ENCODE measurements around the gene KRTAP2-4. TPM values are rescaled to one million over a fixed set of nuclear protein-coding genes. Genes with fewer than 3 reads are reported as not detected.
"Not testable (repeated sequence)": the region's sequence is repeated elsewhere in the genome, so short reads cannot be mapped to it uniquely, and the experiment has no call there.

KRTAP2-4 gene, protein sequence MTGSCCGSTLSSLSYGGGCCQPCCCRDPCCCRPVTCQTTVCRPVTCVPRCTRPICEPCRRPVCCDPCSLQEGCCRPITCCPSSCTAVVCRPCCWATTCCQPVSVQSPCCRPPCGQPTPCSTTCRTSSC
- not detected for total RNA-seq

DNA sequence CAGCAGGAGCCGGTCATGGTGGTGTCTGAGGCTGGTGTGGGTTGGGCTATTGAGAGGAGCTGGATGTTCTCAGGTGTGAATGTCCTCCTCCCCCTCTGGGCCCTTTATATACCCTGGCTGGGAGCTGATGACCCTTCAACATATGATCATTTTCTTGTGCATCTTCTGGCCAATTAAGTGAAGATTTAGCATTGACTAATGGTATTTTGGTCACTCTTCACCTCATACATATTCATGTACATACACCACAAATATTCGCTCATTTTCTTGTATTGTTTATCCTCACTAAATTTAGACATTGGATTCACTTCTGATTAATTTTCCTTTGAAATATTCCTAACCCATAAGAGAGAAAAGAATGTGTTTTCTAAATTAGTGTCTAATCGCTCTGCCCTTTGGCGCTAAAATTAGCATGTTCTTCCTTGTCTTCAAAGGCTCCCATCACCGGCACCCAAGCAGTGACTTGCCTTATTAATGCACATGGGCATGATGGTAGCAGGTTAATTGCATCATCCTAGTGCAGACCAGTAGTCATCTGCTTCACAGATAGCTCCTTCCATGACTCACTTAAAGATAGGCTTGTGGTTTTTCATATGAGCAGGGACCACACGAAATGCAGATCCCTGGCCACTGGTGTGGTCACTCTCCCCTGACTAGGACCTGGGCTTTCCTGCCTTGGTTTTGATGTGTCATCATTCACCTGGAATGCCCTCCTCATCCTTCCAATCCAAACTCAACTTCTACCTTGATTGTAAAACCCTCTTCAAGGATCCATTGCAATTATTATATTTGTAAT lies at the start of gene KRTAP2-4:
Gene KRTAP2-4, minus strand, starts transcription at position 51 of the 796 bp plus-strand sequence. Its CDS starts 34 bp downstream, at position 17.
- no peaks in the 10 kb centered on the region for H3K27me3 ChIP-seq
- DNase-seq (no peak), ATAC-seq (ENCODE audit: low FRiP score in 2 of 2) (no peak)
- no peaks in the 10 kb centered on the region for H3K9me3 ChIP-seq
- H3K27ac ChIP-seq, result no peak within 1 kb of the TSS
- TF ChIP-seq POLR2AphosphoS5 (IDR thresholded peaks at IDR 0.05), result no peak
- TF ChIP-seq POLR2A (IDR thresholded peaks at IDR 0.05), result no peak
- TF ChIP-seq, protein P1, sequence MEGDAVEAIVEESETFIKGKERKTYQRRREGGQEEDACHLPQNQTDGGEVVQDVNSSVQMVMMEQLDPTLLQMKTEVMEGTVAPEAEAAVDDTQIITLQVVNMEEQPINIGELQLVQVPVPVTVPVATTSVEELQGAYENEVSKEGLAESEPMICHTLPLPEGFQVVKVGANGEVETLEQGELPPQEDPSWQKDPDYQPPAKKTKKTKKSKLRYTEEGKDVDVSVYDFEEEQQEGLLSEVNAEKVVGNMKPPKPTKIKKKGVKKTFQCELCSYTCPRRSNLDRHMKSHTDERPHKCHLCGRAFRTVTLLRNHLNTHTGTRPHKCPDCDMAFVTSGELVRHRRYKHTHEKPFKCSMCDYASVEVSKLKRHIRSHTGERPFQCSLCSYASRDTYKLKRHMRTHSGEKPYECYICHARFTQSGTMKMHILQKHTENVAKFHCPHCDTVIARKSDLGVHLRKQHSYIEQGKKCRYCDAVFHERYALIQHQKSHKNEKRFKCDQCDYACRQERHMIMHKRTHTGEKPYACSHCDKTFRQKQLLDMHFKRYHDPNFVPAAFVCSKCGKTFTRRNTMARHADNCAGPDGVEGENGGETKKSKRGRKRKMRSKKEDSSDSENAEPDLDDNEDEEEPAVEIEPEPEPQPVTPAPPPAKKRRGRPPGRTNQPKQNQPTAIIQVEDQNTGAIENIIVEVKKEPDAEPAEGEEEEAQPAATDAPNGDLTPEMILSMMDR (IDR thresholded peaks at IDR 0.05), result no peak
- TF ChIP-seq EP300 (IDR thresholded peaks at IDR 0.05), result no peak
- no peaks in the 10 kb centered on the region for H3K36me3 ChIP-seq
- H3K4me1 ChIP-seq, result no peaks in the 10 kb centered on the region
- H3K4me3 ChIP-seq, result no peak within 1 kb of the TSS
- WGBS, 2 donors, result 80 to 89% methylated on average over 6 of the region's 6 CpGs

DNA sequence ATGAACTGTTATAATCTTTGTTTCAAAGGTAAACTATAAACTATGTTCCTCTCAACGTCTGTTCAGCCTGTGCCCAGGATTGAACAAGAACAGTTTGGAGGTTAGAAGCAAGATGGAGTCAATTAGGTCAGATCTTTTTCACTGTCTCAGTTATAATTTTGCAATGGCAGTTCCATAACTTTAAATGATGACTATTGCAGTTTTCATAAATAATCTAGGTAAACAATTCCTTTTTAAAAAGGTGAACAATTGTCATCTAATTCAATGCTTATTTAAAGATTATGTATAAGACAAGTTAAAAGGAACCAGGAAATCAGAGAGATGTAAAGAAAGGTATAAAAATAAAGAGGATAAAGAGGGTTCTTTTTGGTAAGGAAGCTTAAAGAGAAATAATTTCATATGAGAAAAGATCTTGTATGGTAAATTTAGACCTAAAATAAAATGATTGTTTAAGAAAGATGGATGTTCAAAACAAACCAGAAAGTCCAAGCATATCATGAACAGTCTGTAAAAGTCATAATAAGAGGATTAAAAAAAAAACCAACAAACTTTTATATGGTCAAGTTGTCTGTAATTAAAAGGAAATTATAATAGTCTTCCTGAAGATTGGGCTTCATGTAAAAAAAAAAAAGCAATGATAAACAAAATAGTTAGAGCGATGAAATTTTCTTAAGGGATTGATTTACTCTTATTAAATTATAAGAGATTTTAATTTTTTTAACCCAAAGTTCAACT lies 45.6 kb upstream of the KRTAP2-4 start:
- no peak for ATAC-seq (ENCODE audit: low FRiP score in 2 of 2)
- Histone ChIP-seq H3K4me3 (no peak overlapping the region), H3K27me3 (no peaks in the 10 kb centered on the region), H3K9me3 (no peaks in the 10 kb centered on the region), H3K4me1 (no peaks in the 10 kb centered on the region), H3K27ac (no peak overlapping the region), H3K36me3 (no peaks in the 10 kb centered on the region)
- 74 to 79% methylated on average over 2 of the region's 2 CpGs for WGBS, 2 donors
- DNase-seq, result no peak
- no peak for TF ChIP-seq POLR2A (IDR thresholded peaks at IDR 0.05)
- TF ChIP-seq POLR2AphosphoS5 (IDR thresholded peaks at IDR 0.05), result no peak
- TF ChIP-seq, protein P1 (IDR thresholded peaks at IDR 0.05), result no peak
- no peak for TF ChIP-seq EP300 (IDR thresholded peaks at IDR 0.05)

DNA sequence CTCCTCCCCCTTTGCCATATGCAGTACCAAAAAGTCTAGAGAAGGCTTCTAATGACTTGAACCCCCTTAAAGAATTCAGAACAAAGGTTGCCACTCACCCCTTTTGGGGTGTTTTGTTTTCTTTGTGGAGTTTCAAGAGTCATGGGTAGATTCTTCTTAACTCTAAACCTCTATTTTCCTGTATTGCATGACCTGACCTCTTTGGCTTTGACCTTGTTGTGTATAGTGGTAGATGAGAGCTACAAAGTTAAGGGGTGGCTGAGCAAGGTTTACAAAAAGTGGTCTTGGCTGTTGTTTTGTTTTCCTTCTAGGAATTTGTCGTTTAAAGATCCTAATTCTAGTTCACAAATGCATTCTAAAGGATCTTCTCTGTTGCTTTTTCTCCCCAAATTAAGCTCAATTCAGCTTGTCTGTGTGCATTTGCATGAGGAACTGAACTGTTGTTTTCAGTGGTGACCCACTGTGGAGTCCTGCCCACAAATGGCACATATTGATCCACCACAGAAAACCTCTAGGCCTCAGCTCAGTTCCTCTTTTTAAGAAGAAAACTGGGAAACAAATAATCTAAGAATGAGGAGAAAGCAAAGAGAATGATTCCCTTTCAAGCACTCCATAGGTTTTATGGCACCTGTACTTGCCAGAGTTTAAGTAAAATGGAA lies 43.2 kb upstream of the KRTAP2-4 start:
- WGBS, 2 donors, result 0% methylated on average over 1 of the region's 1 CpG

DNA sequence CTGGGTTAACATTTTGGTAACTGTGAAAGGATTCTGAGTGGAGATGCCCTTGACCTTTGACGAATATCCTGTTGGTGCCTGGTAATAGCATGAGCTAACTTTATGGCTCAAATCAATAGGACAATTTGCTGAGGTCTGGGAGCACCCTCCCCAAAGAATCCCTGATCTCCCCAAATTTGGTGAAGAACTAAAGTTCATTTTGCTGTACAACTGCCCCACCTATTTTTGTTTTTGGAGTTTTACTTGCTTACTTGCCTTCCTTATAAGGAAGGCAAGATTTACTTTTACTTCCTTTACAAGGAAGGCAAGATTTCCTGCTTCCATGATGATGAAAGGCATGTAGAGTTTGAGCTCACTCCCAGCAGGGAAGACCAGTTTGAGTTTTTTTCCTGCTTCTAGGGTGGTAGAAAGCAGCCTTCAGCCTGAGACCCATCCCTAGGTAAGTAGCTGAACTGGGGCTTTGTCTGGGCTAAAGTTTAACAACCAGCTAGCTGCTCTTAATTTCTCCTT lies 42.3 kb upstream of the KRTAP2-4 start:
- TF ChIP-seq EP300 (IDR thresholded peaks at IDR 0.05) (no peak), POLR2A (IDR thresholded peaks at IDR 0.05) (no peak), POLR2AphosphoS5 (IDR thresholded peaks at IDR 0.05) (no peak)
- TF ChIP-seq, protein P1 (IDR thresholded peaks at IDR 0.05), result no peak

More for the DNA sequence above, 43.2 kb upstream of the KRTAP2-4 start:
- H3K9me3 ChIP-seq; H3K27me3 ChIP-seq; H3K36me3 ChIP-seq; H3K27ac ChIP-seq; ATAC-seq (ENCODE audit: low FRiP score in 2 of 2); H3K4me3 ChIP-seq; DNase-seq; H3K4me1 ChIP-seq: not testable (repeated sequence)

DNA sequence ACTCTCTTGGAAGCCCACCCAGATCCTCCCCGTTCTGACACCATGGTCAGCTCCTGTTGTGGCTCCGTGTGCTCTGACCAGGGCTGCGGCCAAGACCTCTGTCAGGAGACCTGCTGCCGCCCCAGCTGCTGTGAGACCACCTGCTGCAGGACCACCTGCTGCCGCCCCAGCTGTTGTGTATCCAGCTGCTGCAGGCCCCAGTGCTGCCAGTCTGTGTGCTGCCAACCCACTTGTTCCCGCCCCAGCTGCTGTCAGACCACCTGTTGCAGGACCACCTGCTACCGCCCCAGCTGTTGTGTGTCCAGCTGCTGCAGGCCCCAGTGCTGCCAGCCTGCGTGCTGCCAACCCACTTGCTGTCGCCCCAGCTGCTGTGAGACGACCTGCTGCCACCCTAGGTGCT lies 39.7 kb upstream of the KRTAP2-4 start, which contains the start of gene KRTAP4-9:
Gene KRTAP4-9, plus strand, starts transcription at position 43 of the 400 bp plus-strand sequence. Its CDS starts 0 bp downstream, at position 43.
- WGBS, 2 donors, result 90% methylated on average over 7 of the region's 10 CpGs; no CpG with 5 or more reads in 1 of the 2 donors

More for the DNA sequence above, 42.3 kb upstream of the KRTAP2-4 start:
- WGBS, 2 donors, result 79 to 83% methylated on average over 1 of the region's 1 CpG
- no peak for ATAC-seq (ENCODE audit: low FRiP score in 2 of 2)
- H3K9me3 ChIP-seq, result no peaks in the 10 kb centered on the region
- no peaks in the 10 kb centered on the region for H3K27me3 ChIP-seq
- H3K27ac ChIP-seq, result no peak overlapping the region
- H3K36me3 ChIP-seq, result no peaks in the 10 kb centered on the region
- H3K4me1 ChIP-seq, result no peaks in the 10 kb centered on the region
- H3K4me3 ChIP-seq, result no peak overlapping the region
- DNase-seq, result no peak

DNA sequence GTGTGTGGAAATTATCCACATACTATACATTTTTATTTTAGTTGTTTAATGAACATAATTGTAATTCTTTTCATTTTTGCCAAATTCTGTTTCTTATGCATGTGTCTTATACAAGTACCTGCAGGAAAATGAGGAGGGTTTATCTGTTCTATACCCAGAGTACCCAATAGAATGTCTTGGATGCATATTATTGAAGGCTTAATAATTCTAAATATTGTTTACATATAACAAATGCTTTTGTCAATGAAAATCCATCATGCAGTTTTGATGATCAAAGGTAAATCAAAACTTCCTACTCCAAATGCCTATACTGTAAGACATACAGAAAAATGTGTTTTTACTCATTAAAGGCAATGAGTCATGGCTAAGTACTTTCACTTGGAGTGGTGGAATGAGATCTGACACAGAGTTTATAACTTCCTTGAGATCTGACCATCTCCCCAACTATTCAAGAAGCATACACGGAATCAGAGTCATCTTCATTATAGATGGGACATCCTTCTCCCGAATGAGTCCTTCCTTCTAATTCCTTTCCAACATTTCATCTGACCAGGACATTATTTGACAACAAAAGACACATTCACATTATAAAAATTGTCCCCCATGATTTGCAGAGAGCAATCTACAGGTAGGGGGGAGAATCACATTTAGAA lies 38.8 kb upstream of the KRTAP2-4 start:
- WGBS, 2 donors, result 72 to 77% methylated on average over 2 of the region's 2 CpGs

More for the DNA sequence above, 39.7 kb upstream of the KRTAP2-4 start, which contains the start of gene KRTAP4-9:
- H3K4me3 ChIP-seq; H3K4me1 ChIP-seq; ATAC-seq (ENCODE audit: low FRiP score in 2 of 2); H3K27me3 ChIP-seq; H3K27ac ChIP-seq; H3K9me3 ChIP-seq; H3K36me3 ChIP-seq: not testable (repeated sequence)
- DNase-seq, result peak in 1 of 2 donors; percentile 57

More for the DNA sequence above, 38.8 kb upstream of the KRTAP2-4 start:
- not testable (repeated sequence) for H3K27ac ChIP-seq; H3K36me3 ChIP-seq; H3K9me3 ChIP-seq; H3K4me1 ChIP-seq; H3K4me3 ChIP-seq; DNase-seq; ATAC-seq (ENCODE audit: low FRiP score in 2 of 2); H3K27me3 ChIP-seq
